Smooth muscle cell (in vitro differentiated cells): Measurements from ENCODE around the gene SV2B. TPM values are rescaled to one million over a fixed set of nuclear protein-coding genes. Genes with fewer than 3 reads are reported as not detected.

Experiments
- DNase-seq: peaks from one replicate; lab custom pipeline; 2025; ENCODE audit not compliant: unreplicated experiment; lab: John Stamatoyannopoulos, UW
- H2AFZ ChIP-seq: fragments of 200-600 bp; sonication (generic); 2 replicates; pipeline ENCODE4 v1.6.0; 2016; ENCODE audit warnings: antibody characterized with exemption, low read depth, mild to moderate bottlenecking
- H3F3A ChIP-seq: fragments of 200-600 bp; sonication (generic); 2 replicates; pipeline ENCODE4 v1.6.0; 2017; ENCODE audit warnings: antibody characterized with exemption, low read depth
- H3K27ac ChIP-seq: fragments of 200-600 bp; sonication (generic); 2 replicates; pipeline ENCODE4 v1.5.1; 2016; ENCODE audit warnings: low read depth, mild to moderate bottlenecking
- H3K27me3 ChIP-seq: fragments of 200-600 bp; sonication (generic); 2 replicates; pipeline ENCODE4 v1.6.1; 2016; ENCODE audit warnings: low read depth, mild to moderate bottlenecking
- H3K36me3 ChIP-seq: fragments of 200-600 bp; sonication (generic); 2 replicates; pipeline ENCODE4 v1.5.1; 2016; ENCODE audit warnings: low read depth
- H3K4me1 ChIP-seq: fragments of 200-600 bp; sonication (generic); 2 replicates; pipeline ENCODE4 v1.5.1; 2016; ENCODE audit warnings: low read depth
- H3K4me2 ChIP-seq: fragments of 200-600 bp; sonication (generic); 2 replicates; pipeline ENCODE4 v1.6.0; 2016; ENCODE audit warnings: mild to moderate bottlenecking
- H3K4me3 ChIP-seq: fragments of 200-600 bp; sonication (generic); 2 replicates; pipeline ENCODE4 v1.5.1; 2016; ENCODE audit warnings: mild to moderate bottlenecking
- H3K79me2 ChIP-seq: fragments of 200-600 bp; sonication (generic); 2 replicates; pipeline ENCODE4 v1.6.0; 2016; ENCODE audit warnings: low read depth, mild to moderate bottlenecking
- H3K9ac ChIP-seq: fragments of 200-600 bp; sonication (generic); 2 replicates; pipeline ENCODE4 v1.6.0; 2016; ENCODE audit warnings: low read depth
- H3K9me3 ChIP-seq: fragments of 200-600 bp; sonication (generic); replicated peaks from 2 replicates; pipeline ENCODE4 v1.5.1; 2016; ENCODE audit warnings: low read depth
- H4K20me1 ChIP-seq: fragments of 200-600 bp; sonication (generic); 2 replicates; pipeline ENCODE4 v1.6.0; 2016; ENCODE audit warnings: low read depth
- CTCF ChIP-seq: fragments of 200-600 bp; sonication (generic); IDR thresholded peaks from 2 replicates; pipeline ENCODE4 v1.5.1; 2017; ENCODE audit warnings: borderline replicate concordance, mild to moderate bottlenecking, antibody characterized with exemption; ENCODE audit not compliant: insufficient read depth, poor library complexity, severe bottlenecking
- WGBS: methylation state at CpG from one replicate; pipeline ENCODE4 v1.1.7; 2016; ENCODE audit warnings: low lambda C conversion rate; 5-methylcytosine and 5-hydroxymethylcytosine counted together
- polyA plus RNA-seq: library from polyadenylated mRNA; unstranded; fragments of >200 nt; fragmentation: Nextera tagmentation; extraction: Ambion mirVana; gene quantifications from 2 replicates; pipeline ENCODE4 v1.2.1, GENCODE V29; 2016
- total RNA-seq: library from RNA; depleted of rRNA; stranded (reverse); fragments of >200 nt; gene quantifications from 2 replicates; pipeline ENCODE4 v1.2.3, GENCODE V29; 2014

SV2B gene
- total and polyA plus RNA-seq, 2 experiments from 2014 or later = not detected

- H3K27me3 ChIP-seq = no peaks in the 10 kb centered on the region
- no peaks in the 10 kb centered on the region for H4K20me1 ChIP-seq
- H2AFZ ChIP-seq = no peak overlapping the region
- H3K9ac ChIP-seq = no peak overlapping the region
- H3K79me2 ChIP-seq = no peaks in the 10 kb centered on the region
- H3K27ac ChIP-seq = no peak overlapping the region
- H3K9me3 ChIP-seq = no peaks in the 10 kb centered on the region
- WGBS = 82% methylated on average over 9 of the region's 9 CpGs
- no peak for DNase-seq
- H3K4me1 ChIP-seq = no peaks in the 10 kb centered on the region
- TF ChIP-seq CTCF = no peak
- H3F3A ChIP-seq = no peaks in the 10 kb centered on the region
- H3K4me2 ChIP-seq = no peak overlapping the region
- no peak overlapping the region for H3K4me3 ChIP-seq
- H3K36me3 ChIP-seq = no peaks in the 10 kb centered on the region
Observed at GRCh38 chr15:91171334-91171733, 71.3 kb downstream of the SV2B start.

GRCh38 chr15:91182101-91182500 lies 82.0 kb downstream of the SV2B start:
- no peaks in the 10 kb centered on the region for H3K27me3 ChIP-seq
- no peaks in the 10 kb centered on the region for H3F3A ChIP-seq
- 87% methylated on average over 3 of the region's 3 CpGs for WGBS
- no peak for DNase-seq
- H2AFZ ChIP-seq = no peak overlapping the region
- no peak overlapping the region for H3K27ac ChIP-seq
- no peaks in the 10 kb centered on the region for H3K79me2 ChIP-seq
- H3K9me3 ChIP-seq = no peaks in the 10 kb centered on the region
- TF ChIP-seq CTCF = no peak
- H4K20me1 ChIP-seq = no peaks in the 10 kb centered on the region
- no peak overlapping the region for H3K4me2 ChIP-seq
- H3K4me3 ChIP-seq = no peak overlapping the region
- no peak overlapping the region for H3K9ac ChIP-seq
- no peaks in the 10 kb centered on the region for H3K36me3 ChIP-seq
- no peaks in the 10 kb centered on the region for H3K4me1 ChIP-seq

- no peak overlapping the region for H3K9ac ChIP-seq
- H3K27me3 ChIP-seq = no peaks in the 10 kb centered on the region
- H3K4me1 ChIP-seq = no peaks in the 10 kb centered on the region
- H3K27ac ChIP-seq = no peak overlapping the region
- H3K4me3 ChIP-seq = no peak overlapping the region
- H3K4me2 ChIP-seq = no peak overlapping the region
- no peak overlapping the region for H2AFZ ChIP-seq
- WGBS = 73% methylated on average over 6 of the region's 6 CpGs
- H3K36me3 ChIP-seq = no peaks in the 10 kb centered on the region
- TF ChIP-seq CTCF = no peak
- H3K79me2 ChIP-seq = no peaks in the 10 kb centered on the region
- H3K9me3 ChIP-seq = no peaks in the 10 kb centered on the region
- H3F3A ChIP-seq = no peaks in the 10 kb centered on the region
- no peaks in the 10 kb centered on the region for H4K20me1 ChIP-seq
- DNase-seq = no peak
Observed at GRCh38 chr15:91183596-91183995, 83.5 kb downstream of the SV2B start.

- no peaks in the 10 kb centered on the region for H3K27me3 ChIP-seq
- no peaks in the 10 kb centered on the region for H3F3A ChIP-seq
- no peaks in the 10 kb centered on the region for H3K79me2 ChIP-seq
- no peak for TF ChIP-seq CTCF
- no peak overlapping the region for H3K4me3 ChIP-seq
- no peak overlapping the region for H3K4me2 ChIP-seq
- no peaks in the 10 kb centered on the region for H4K20me1 ChIP-seq
- no peaks in the 10 kb centered on the region for H3K9me3 ChIP-seq
- no peak overlapping the region for H3K27ac ChIP-seq
- H3K9ac ChIP-seq = no peak overlapping the region
- 85% methylated on average over 2 of the region's 2 CpGs for WGBS
- H2AFZ ChIP-seq = no peak overlapping the region
- H3K4me1 ChIP-seq = no peaks in the 10 kb centered on the region
- DNase-seq = no peak
- H3K36me3 ChIP-seq = no peaks in the 10 kb centered on the region
Observed at GRCh38 chr15:91184441-91184840, 84.4 kb downstream of the SV2B start.
